ENCODE results near the gene CD44.

- TF ChIP-seq CTCF (IDR thresholded peaks at IDR 0.05) (no peak), POLR2A (IDR thresholded peaks at IDR 0.05) (no peak)
Measured at GRCh38 chr11:35160246-35160824, 21.4 kb downstream of the CD44 start.

Measured in uterus (tissue), 2 donors.